ENCODE data around the gene IRS1. TPM values are rescaled to one million over a fixed set of nuclear protein-coding genes. Genes with fewer than 3 reads are reported as not detected.

The IRS1 gene, protein sequence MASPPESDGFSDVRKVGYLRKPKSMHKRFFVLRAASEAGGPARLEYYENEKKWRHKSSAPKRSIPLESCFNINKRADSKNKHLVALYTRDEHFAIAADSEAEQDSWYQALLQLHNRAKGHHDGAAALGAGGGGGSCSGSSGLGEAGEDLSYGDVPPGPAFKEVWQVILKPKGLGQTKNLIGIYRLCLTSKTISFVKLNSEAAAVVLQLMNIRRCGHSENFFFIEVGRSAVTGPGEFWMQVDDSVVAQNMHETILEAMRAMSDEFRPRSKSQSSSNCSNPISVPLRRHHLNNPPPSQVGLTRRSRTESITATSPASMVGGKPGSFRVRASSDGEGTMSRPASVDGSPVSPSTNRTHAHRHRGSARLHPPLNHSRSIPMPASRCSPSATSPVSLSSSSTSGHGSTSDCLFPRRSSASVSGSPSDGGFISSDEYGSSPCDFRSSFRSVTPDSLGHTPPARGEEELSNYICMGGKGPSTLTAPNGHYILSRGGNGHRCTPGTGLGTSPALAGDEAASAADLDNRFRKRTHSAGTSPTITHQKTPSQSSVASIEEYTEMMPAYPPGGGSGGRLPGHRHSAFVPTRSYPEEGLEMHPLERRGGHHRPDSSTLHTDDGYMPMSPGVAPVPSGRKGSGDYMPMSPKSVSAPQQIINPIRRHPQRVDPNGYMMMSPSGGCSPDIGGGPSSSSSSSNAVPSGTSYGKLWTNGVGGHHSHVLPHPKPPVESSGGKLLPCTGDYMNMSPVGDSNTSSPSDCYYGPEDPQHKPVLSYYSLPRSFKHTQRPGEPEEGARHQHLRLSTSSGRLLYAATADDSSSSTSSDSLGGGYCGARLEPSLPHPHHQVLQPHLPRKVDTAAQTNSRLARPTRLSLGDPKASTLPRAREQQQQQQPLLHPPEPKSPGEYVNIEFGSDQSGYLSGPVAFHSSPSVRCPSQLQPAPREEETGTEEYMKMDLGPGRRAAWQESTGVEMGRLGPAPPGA (N-terminal part only)
- 13.2 TPM for polyA plus RNA-seq (2012; ENCODE audit: insufficient read length, low read depth)

GRCh38 chr2:226799211-226799975 lies at the start of gene IRS1:
Gene IRS1 (minus strand): TSS chr2:226799820. CDS start chr2:226798738, 1,082 bp downstream.
- no peak for TF ChIP-seq POLR2AphosphoS5 (IDR thresholded peaks at IDR 0.05; ENCODE audit: low read depth, low read length)
- peak; percentile 12 for TF ChIP-seq FOXP2 (optimal IDR thresholded peaks at IDR 0.05; ENCODE audit: borderline replicate concordance, extremely low read depth, extremely low read length, insufficient read depth)
- no peak for TF ChIP-seq TAF1 (IDR thresholded peaks at IDR 0.05; ENCODE audit: borderline replicate concordance, insufficient read depth, low read length)

DNA sequence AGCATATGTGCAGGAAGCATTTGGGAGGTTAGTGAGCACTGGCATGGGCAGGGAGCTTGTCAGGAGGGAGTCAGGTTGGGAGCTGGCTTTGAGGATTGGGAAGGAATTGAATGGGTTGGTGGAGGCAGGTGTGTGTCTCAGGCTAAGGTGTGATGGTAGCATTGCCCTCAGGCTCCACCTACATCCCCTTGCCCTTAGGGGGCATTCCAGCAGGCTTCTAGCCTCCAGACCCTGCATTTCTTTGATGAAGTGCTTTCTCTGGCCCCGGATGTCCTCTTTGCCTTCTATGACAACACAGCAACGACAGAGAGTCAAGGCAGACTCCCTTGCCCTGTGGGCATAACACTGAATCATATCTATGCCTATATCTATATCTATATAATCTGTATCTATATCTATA lies 49.7 kb upstream of the IRS1 start:
- TF ChIP-seq TAF1 (IDR thresholded peaks at IDR 0.05; ENCODE audit: borderline replicate concordance, insufficient read depth, low read length) (no peak), FOXP2 (optimal IDR thresholded peaks at IDR 0.05; ENCODE audit: borderline replicate concordance, extremely low read depth, extremely low read length, insufficient read depth) (no peak), POLR2AphosphoS5 (IDR thresholded peaks at IDR 0.05; ENCODE audit: low read depth, low read length) (no peak), REST (IDR thresholded peaks at IDR 0.05; ENCODE audit: insufficient read depth in 1 of 2, low read depth in 2 of 2, low read length in 2 of 2) (no peak), SIN3A (IDR thresholded peaks at IDR 0.05; ENCODE audit: borderline replicate concordance, insufficient read depth, low read length) (no peak)

GRCh38 chr2:226847511-226847910 lies 47.9 kb upstream of the IRS1 start:
- TF ChIP-seq REST (IDR thresholded peaks at IDR 0.05; ENCODE audit: insufficient read depth in 1 of 2, low read depth in 2 of 2, low read length in 2 of 2) = no peak
- TF ChIP-seq POLR2AphosphoS5 (IDR thresholded peaks at IDR 0.05; ENCODE audit: low read depth, low read length) = no peak
- no peak for TF ChIP-seq TAF1 (IDR thresholded peaks at IDR 0.05; ENCODE audit: borderline replicate concordance, insufficient read depth, low read length)
- TF ChIP-seq FOXP2 (optimal IDR thresholded peaks at IDR 0.05; ENCODE audit: borderline replicate concordance, extremely low read depth, extremely low read length, insufficient read depth) = no peak
- no peak for TF ChIP-seq SIN3A (IDR thresholded peaks at IDR 0.05; ENCODE audit: borderline replicate concordance, insufficient read depth, low read length)

DNA sequence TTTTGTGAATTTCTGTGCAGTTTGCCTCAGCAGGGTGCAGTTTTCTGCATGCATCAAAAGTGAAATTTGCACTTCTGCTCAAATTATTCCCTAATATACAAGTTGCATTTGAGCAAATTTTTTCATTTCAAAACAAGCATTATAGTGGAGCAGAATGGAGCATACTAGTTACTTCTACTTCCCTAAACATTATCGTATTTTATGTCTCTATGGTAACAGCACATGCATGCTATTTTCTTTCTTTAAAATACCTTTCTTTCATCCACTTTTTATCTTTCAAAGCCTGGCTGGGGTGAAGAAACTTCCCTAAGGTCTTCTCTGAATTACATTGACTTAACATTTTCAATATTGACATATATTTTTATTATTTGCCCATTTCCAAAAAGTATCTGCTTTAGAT lies 47.5 kb upstream of the IRS1 start:
- no peak for TF ChIP-seq SIN3A (IDR thresholded peaks at IDR 0.05; ENCODE audit: borderline replicate concordance, insufficient read depth, low read length)
- TF ChIP-seq TAF1 (IDR thresholded peaks at IDR 0.05; ENCODE audit: borderline replicate concordance, insufficient read depth, low read length) = no peak
- no peak for TF ChIP-seq FOXP2 (optimal IDR thresholded peaks at IDR 0.05; ENCODE audit: borderline replicate concordance, extremely low read depth, extremely low read length, insufficient read depth)
- TF ChIP-seq REST (IDR thresholded peaks at IDR 0.05; ENCODE audit: insufficient read depth in 1 of 2, low read depth in 2 of 2, low read length in 2 of 2) = no peak
- no peak for TF ChIP-seq POLR2AphosphoS5 (IDR thresholded peaks at IDR 0.05; ENCODE audit: low read depth, low read length)
